ENCODE measurements around the gene PLD2.
"Not testable (repeated sequence)": the region's sequence is repeated elsewhere in the genome, so short reads cannot be mapped to it uniquely, and the experiment has no call there.

PLD2 gene

GRCh38 chr17:4858882-4859260 lies 51.9 kb downstream of the PLD2 start:
- no peaks in the 10 kb centered on the region for H3K27me3 ChIP-seq (ENCODE audit: insufficient read depth, insufficient read length)
- no peak for DNase-seq (ENCODE audit: low read depth, low spot score)
- peaks cover 12% of the 10 kb centered on the region for H3K36me3 ChIP-seq (ENCODE audit: insufficient read depth, insufficient read length, low read length)
- no peak overlapping the region for H3K4me3 ChIP-seq (ENCODE audit: insufficient read length, low read depth)
- TF ChIP-seq ZNF274 (IDR thresholded peaks at IDR 0.05; ENCODE audit: low read depth, low read length), result no peak
- no peak for TF ChIP-seq SUZ12 (IDR thresholded peaks at IDR 0.05; ENCODE audit: extremely low read depth, insufficient read depth, insufficient read length)
- TF ChIP-seq YY1 (IDR thresholded peaks at IDR 0.05; ENCODE audit: insufficient read depth, insufficient read length), result no peak
- peaks cover 23% of the 10 kb centered on the region for H3K4me1 ChIP-seq (ENCODE audit: insufficient read depth, insufficient read length)
- H3K9me3 ChIP-seq (ENCODE audit: insufficient read depth, low read length), result no peaks in the 10 kb centered on the region
- no peak overlapping the region for H3K9ac ChIP-seq (ENCODE audit: insufficient read length, low read depth)

DNA sequence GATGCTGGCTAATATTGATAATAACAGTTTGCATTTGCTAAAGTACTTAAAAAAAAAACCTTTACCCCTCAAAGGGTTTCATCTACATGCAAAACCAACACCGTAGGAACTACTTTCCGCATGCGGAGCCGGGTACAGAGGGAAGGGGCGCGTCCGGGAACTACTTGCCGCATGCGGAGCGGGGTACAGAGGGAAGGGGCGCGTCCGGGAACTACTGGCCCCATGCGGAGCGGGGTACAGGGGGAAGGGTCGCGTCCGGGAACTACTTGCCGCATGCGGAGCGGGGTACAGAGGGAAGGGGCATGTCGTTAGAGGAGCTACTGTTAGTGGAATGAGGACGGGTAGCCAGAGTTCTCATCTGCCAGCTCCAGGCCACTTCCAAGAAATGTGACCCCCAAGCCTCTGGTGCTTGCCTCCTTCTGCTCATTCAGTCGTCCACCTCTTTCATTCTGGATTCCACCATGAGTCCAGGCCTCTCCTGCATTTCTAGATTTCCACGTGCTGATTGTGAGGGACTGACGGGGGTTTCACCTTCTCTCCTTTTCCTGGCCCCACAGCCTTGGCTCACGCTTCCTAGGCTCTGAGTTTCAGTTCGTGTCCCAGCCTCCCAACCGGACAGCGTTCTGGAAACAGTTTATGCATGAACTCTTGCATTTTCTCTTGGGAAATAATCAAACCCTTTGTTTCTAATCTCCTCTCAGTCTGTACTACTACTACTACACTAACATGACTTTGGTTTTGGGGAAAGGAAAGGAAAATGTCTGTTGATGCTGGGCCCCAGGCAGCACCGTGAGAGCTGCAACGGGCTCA lies 53.1 kb downstream of the PLD2 start:
- no peak overlapping the region for H3K4me3 ChIP-seq (ENCODE audit: insufficient read length, low read depth)
- peaks cover 19% of the 10 kb centered on the region for H3K4me1 ChIP-seq (ENCODE audit: insufficient read depth, insufficient read length)
- H3K27me3 ChIP-seq (ENCODE audit: insufficient read depth, insufficient read length), result no peaks in the 10 kb centered on the region
- H3K36me3 ChIP-seq (ENCODE audit: insufficient read depth, insufficient read length, low read length), result peaks cover 12% of the 10 kb centered on the region
- TF ChIP-seq YY1 (IDR thresholded peaks at IDR 0.05; ENCODE audit: insufficient read depth, insufficient read length) (no peak), ZNF274 (IDR thresholded peaks at IDR 0.05; ENCODE audit: low read depth, low read length) (no peak), SUZ12 (IDR thresholded peaks at IDR 0.05; ENCODE audit: extremely low read depth, insufficient read depth, insufficient read length) (no peak)
- H3K9me3 ChIP-seq (ENCODE audit: insufficient read depth, low read length), result no peaks in the 10 kb centered on the region
- DNase-seq (ENCODE audit: low read depth, low spot score), result no peak
- peak overlapping the region; percentile 21 for H3K9ac ChIP-seq (ENCODE audit: insufficient read length, low read depth)

DNA sequence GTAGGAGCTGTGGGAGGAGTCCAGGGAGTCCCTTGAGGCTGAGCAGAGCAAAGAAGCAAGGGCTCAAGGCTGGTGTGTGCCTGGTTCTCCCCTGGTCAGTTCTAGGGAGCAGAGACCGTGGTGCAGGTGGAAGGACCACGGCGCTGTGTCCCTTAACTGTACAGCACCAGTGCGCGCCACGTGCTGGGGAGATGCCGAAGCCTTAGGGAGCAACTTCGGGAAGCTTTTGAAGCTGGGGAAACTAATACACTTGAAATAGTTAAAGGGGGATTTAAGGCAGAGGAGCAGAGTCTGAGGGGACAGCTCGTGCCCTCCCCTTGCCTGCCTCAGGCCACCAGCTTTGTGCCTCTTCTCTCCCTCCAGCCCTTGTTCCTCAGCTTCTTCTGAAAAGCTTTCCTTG lies 53.7 kb downstream of the PLD2 start:
- Histone ChIP-seq H3K9me3 (ENCODE audit: insufficient read depth, low read length) (no peaks in the 10 kb centered on the region), H3K36me3 (ENCODE audit: insufficient read depth, insufficient read length, low read length) (peaks cover 12% of the 10 kb centered on the region), H3K27me3 (ENCODE audit: insufficient read depth, insufficient read length) (no peaks in the 10 kb centered on the region), H3K4me3 (ENCODE audit: insufficient read length, low read depth) (no peak overlapping the region), H3K4me1 (ENCODE audit: insufficient read depth, insufficient read length) (peaks cover 19% of the 10 kb centered on the region), H3K9ac (ENCODE audit: insufficient read length, low read depth) (no peak overlapping the region)
- no peak for DNase-seq (ENCODE audit: low read depth, low spot score)
- TF ChIP-seq ZNF274 (IDR thresholded peaks at IDR 0.05; ENCODE audit: low read depth, low read length) (no peak), YY1 (IDR thresholded peaks at IDR 0.05; ENCODE audit: insufficient read depth, insufficient read length) (no peak), SUZ12 (IDR thresholded peaks at IDR 0.05; ENCODE audit: extremely low read depth, insufficient read depth, insufficient read length) (no peak)

DNA sequence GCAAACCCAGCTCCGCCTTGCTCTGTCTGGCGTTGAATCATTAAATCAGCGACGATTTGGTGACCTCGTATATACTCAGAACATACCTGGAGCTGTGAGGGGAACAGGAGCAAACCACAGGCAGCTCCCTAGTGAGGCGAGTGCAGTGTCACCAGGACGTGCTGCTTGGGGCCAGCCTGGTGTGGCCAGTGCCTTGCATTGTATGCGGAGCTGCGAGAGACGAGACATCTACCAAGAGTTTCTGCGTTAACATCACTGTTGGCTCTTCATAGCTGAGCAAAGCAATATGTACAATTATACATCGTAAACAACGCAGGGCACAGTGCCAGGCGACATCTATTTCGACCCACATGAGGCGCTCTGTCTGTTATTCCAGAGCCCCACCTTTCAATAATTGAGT lies 54.1 kb downstream of the PLD2 start:
- no peak for TF ChIP-seq ZNF274 (IDR thresholded peaks at IDR 0.05; ENCODE audit: low read depth, low read length)
- no peak for TF ChIP-seq YY1 (IDR thresholded peaks at IDR 0.05; ENCODE audit: insufficient read depth, insufficient read length)
- no peak for TF ChIP-seq SUZ12 (IDR thresholded peaks at IDR 0.05; ENCODE audit: extremely low read depth, insufficient read depth, insufficient read length)
- H3K9me3 ChIP-seq (ENCODE audit: insufficient read depth, low read length), result no peaks in the 10 kb centered on the region
- H3K4me3 ChIP-seq (ENCODE audit: insufficient read length, low read depth), result no peak overlapping the region

GRCh38 chr17:4862720-4863119 lies 55.8 kb downstream of the PLD2 start:
- no peak for DNase-seq (ENCODE audit: low read depth, low spot score)
- H3K4me3 ChIP-seq (ENCODE audit: insufficient read length, low read depth), result no peak overlapping the region
- TF ChIP-seq SUZ12 (IDR thresholded peaks at IDR 0.05; ENCODE audit: extremely low read depth, insufficient read depth, insufficient read length) (no peak), YY1 (IDR thresholded peaks at IDR 0.05; ENCODE audit: insufficient read depth, insufficient read length) (no peak), ZNF274 (IDR thresholded peaks at IDR 0.05; ENCODE audit: low read depth, low read length) (no peak)
- H3K27me3 ChIP-seq (ENCODE audit: insufficient read depth, insufficient read length), result no peaks in the 10 kb centered on the region
- no peaks in the 10 kb centered on the region for H3K9me3 ChIP-seq (ENCODE audit: insufficient read depth, low read length)
- peaks cover 8% of the 10 kb centered on the region for H3K36me3 ChIP-seq (ENCODE audit: insufficient read depth, insufficient read length, low read length)
- peaks cover 11% of the 10 kb centered on the region for H3K4me1 ChIP-seq (ENCODE audit: insufficient read depth, insufficient read length)
- H3K9ac ChIP-seq (ENCODE audit: insufficient read length, low read depth), result no peak overlapping the region

More for the DNA sequence above, 54.1 kb downstream of the PLD2 start:
- no peak overlapping the region for H3K9ac ChIP-seq (ENCODE audit: insufficient read length, low read depth)
- no peak for DNase-seq (ENCODE audit: low read depth, low spot score)
- peaks cover 19% of the 10 kb centered on the region for H3K4me1 ChIP-seq (ENCODE audit: insufficient read depth, insufficient read length)
- H3K27me3 ChIP-seq (ENCODE audit: insufficient read depth, insufficient read length), result no peaks in the 10 kb centered on the region
- H3K36me3 ChIP-seq (ENCODE audit: insufficient read depth, insufficient read length, low read length), result peaks cover 12% of the 10 kb centered on the region

DNA sequence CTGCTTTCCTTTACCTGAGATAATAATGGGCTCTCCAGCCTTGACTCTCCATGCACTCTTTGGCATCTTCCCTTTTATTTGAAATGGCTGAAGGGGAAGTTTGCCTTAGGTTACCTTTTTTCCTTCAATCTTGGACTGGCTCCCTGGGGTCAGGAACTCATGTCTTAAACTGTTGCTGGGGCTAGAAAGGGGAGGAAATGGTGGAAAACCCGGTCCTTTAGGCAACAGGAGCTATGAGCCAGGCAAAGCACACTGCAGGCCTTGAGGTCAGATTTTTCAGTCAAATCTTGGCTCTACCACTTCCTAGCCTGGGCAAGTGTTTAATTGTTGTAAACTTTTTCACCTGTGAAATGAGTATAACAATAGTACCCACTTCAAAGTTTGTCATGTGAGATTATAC lies 56.4 kb downstream of the PLD2 start:
- TF ChIP-seq YY1 (IDR thresholded peaks at IDR 0.05; ENCODE audit: insufficient read depth, insufficient read length) (no peak), SUZ12 (IDR thresholded peaks at IDR 0.05; ENCODE audit: extremely low read depth, insufficient read depth, insufficient read length) (no peak), ZNF274 (IDR thresholded peaks at IDR 0.05; ENCODE audit: low read depth, low read length) (no peak)
- peaks cover 10% of the 10 kb centered on the region for H3K4me1 ChIP-seq (ENCODE audit: insufficient read depth, insufficient read length)
- no peaks in the 10 kb centered on the region for H3K9me3 ChIP-seq (ENCODE audit: insufficient read depth, low read length)
- H3K36me3 ChIP-seq (ENCODE audit: insufficient read depth, insufficient read length, low read length), result peaks cover 8% of the 10 kb centered on the region
- no peak for DNase-seq (ENCODE audit: low read depth, low spot score)
- H3K4me3 ChIP-seq (ENCODE audit: insufficient read length, low read depth), result no peak overlapping the region
- H3K9ac ChIP-seq (ENCODE audit: insufficient read length, low read depth), result no peak overlapping the region
- H3K27me3 ChIP-seq (ENCODE audit: insufficient read depth, insufficient read length), result no peaks in the 10 kb centered on the region

DNA sequence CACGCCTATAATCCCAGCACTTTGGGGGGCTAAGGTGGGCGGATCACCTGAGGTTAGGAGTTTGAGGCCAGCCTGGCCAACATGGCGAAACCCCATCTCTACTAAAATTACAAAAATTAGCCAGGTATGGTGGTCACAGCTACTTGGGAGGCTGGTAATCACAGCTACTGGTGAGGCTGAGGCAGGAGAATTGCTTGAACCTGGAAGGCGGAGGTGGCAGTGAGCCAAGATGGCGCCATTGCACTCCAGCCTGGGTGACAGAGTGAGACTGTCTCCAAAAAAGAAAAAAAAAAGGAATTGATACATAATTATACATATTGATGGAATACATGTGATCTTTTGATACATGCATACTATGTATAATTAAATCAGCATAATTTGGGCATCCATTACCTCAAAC lies 60.6 kb downstream of the PLD2 start:
- not testable (repeated sequence) for H3K27me3 ChIP-seq (ENCODE audit: insufficient read depth, insufficient read length); H3K4me3 ChIP-seq (ENCODE audit: insufficient read length, low read depth); H3K9me3 ChIP-seq (ENCODE audit: insufficient read depth, low read length); DNase-seq (ENCODE audit: low read depth, low spot score); H3K9ac ChIP-seq (ENCODE audit: insufficient read length, low read depth); H3K36me3 ChIP-seq (ENCODE audit: insufficient read depth, insufficient read length, low read length); H3K4me1 ChIP-seq (ENCODE audit: insufficient read depth, insufficient read length)

GRCh38 chr17:4869058-4869998 lies 62.4 kb downstream of the PLD2 start:
- not testable (repeated sequence) for H3K4me3 ChIP-seq (ENCODE audit: insufficient read length, low read depth)

More at GRCh38 chr17:4869058-4869998, 62.4 kb downstream of the PLD2 start:
- not testable (repeated sequence) for H3K9me3 ChIP-seq (ENCODE audit: insufficient read depth, low read length); H3K9ac ChIP-seq (ENCODE audit: insufficient read length, low read depth); H3K27me3 ChIP-seq (ENCODE audit: insufficient read depth, insufficient read length); H3K36me3 ChIP-seq (ENCODE audit: insufficient read depth, insufficient read length, low read length); DNase-seq (ENCODE audit: low read depth, low spot score); H3K4me1 ChIP-seq (ENCODE audit: insufficient read depth, insufficient read length)
